GM21723 (cell line): Measurements from ENCODE around the gene SMIM1.
"Not testable (repeated sequence)": the region's sequence is repeated elsewhere in the genome, so short reads cannot be mapped to it uniquely, and the experiment has no call there.

Source experiments
- ATAC-seq: cut with Tn5 transposase; IDR thresholded peaks from one replicate; pipeline ENCODE4 v1.9.1; 2021; ENCODE audit warnings: mild to moderate bottlenecking, moderate library complexity; ENCODE audit not compliant: unreplicated experiment

The SMIM1 gene, protein sequence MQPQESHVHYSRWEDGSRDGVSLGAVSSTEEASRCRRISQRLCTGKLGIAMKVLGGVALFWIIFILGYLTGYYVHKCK

DNA sequence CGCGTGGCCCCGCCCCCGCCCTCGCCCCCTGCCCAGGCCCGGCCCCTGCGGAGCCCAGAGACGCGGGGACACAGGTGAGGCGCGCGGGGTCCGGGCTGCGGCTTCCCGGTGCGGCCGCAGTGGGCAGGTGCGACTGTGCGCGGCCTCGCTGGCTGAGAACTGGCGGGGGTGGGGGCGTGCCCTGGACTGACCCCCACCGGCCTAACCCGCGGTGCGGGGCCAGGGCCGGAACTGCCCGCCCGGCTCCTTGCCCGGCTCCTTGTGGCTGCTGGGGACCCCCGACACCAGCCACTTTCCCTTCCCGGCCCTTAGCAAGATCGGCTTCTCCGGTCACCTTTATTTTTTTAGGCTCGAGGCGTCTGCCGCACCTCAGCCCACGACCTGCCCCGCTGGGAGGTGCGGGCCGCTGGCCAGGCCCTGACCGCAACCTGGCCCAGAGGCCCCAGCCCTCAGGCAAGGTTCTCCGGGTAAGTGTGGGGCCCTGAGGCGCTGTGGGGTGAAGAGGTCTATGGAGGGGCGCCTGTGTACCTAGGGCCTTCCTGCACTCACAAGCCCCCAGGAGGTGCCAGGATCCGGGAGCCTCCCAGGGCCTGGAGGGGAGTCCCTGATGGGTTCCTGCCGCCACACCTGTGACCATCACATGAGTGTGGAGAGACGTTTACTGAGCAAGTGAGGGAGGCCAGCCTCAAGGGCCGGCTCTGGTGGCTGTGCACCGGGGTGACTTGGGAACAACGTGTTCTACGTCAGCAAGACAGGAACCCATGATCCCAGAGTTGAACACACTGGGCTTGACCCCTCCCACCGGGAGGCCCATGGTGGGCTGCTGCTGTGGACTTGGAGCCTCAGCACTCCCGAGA lies at the start of gene SMIM1:
Gene SMIM1 (plus strand): TSS at position 35 of the 857 bp plus-strand sequence. CDS start 2,625 bp downstream, outside the sequence.
- peak; percentile 25 for ATAC-seq

DNA sequence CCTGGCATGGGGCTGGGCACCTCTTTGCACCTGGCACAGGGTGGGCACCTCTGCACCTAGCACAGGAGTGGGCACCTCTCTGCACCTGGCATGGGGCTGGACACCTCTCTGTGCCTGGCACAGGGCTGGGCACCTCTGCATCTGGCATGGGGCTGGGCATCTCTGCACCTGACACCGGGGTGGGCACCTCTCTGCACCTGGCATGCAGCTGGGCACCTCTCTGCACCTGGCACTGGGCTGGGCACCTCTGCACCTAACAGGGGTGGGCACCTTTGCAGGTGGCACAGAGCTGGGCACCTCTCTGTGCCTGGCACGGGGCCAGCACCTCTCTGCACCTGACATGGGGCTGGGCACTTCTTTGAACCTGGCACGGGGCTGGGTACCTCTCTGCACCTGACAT lies 49.7 kb upstream of the SMIM1 start:
- no peak for ATAC-seq

DNA sequence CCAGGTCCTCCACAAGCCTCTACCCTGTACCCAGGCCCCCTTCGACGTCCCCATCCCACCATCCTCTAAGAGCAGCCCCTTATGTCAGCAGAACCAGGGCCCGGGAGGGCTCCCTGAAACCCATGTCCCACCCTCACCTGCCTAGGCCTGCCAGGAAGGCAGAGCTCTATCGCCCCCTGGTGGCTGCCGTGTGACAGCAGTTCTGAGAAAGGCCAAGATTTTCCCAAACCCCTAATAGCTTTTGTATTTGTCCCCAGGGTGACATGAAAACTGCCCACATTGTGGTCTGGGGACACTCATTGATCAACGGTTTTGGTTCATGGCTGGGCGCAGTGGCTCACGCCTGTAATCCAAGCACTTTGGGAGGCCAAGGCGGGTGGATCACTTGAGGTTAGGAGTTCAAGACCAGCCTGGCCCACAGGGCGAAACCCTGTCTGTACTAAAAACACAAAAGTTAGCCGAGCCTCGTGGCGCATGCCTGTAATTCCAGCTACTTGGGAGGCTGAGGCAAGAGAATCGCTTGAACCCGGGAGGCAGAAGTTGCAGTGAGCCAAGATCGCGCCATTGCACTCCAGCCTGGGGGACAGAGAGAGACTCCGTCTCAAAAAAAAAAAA lies 48.0 kb upstream of the SMIM1 start:
- not testable (repeated sequence) for ATAC-seq

DNA sequence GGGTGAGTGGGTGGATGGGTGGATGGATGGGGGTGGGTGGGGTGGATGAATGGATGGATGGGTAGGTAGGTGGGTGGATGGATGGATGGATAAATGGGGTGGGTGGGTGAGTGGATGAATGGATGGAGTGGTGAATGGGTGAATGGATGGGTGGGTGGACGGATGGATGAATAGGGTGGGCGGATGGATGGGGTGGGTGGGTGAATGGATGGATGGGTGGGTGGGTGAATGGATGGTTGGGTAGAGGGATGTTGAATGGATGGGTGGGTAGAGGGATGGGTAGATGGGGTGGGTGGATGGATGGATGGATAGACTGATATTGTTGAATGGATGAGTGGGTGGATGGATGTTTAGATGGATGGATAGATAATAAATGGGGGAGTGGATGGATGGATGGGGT lies 47.2 kb upstream of the SMIM1 start:
- no peak for ATAC-seq

DNA sequence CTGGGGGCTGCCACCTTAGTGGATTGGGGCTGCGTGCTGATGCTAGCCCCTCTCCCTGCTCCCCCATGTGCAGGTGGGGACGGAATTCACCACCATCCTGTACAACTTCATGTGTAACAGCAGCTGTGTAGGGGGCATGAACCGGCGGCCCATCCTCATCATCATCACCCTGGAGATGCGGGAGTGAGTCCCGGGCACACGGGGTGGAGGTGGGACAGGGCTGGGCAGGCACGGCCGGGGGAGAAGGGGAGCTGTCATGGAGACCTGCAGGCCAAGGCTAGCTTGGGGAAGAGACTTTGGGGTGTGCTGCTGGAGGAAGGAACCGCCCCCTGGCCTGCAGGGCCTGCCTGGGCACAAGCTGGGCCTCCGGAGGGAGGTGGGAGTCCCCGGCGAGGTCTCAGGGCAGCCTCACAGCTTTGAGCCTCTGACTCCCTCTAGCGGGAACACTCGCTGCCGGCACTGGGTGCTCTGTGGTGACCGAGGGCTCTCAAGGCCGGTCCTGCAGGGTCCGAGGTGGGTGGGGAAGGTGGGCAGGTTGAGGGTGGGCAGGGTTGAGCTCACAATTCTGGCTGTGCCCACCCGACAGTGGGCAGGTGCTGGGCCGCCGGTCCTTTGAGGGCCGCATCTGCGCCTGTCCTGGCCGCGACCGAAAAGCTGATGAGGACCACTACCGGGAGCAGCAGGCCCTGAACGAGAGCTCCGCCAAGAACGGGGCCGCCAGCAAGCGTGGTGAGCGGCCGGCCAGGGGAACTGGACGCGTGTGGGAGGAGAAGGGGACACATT lies 45.3 kb upstream of the SMIM1 start:
- ATAC-seq = no peak

DNA sequence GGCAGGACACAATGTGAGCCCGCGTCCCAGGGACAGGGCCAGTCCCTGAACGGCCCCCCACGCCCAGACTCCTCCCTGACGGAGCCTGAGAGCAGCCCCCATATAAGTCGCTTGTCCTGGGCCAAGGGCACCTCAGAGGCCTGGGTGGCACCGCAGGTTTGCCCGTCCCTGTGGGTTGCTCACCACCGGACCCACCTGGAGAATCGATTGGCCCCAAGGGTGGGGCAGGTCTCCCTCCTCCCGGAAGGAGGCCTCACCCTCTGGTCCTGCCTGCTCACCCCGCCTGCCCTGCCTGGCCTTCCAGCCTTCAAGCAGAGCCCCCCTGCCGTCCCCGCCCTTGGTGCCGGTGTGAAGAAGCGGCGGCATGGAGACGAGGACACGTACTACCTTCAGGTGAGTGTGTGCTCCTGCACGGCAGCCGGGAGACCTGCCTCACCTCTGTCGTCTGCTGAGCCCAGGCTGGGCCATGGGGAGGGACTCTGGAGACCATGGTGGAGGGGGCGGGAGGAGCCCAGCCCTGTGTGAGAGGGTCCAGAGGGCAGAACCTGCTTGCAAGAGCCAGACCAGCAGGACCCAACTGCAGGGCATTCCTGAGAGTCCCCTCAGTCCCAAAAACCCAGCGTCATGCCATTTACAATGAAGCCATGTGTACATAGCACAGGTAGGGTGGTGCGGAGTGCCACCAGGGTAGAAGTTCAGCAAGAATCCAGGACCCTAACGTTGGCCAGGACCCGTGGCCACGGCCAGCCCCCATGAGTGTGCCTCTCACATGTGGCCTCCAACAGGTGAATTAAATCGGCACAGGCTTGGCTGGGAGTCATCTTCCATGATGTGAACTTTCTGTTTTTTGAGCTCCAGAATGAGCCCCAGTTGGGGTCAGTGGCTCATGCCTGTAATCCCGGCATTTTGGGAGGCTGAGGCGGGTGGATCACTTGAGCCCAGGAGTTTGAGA lies 44.4 kb upstream of the SMIM1 start:
- no peak for ATAC-seq

DNA sequence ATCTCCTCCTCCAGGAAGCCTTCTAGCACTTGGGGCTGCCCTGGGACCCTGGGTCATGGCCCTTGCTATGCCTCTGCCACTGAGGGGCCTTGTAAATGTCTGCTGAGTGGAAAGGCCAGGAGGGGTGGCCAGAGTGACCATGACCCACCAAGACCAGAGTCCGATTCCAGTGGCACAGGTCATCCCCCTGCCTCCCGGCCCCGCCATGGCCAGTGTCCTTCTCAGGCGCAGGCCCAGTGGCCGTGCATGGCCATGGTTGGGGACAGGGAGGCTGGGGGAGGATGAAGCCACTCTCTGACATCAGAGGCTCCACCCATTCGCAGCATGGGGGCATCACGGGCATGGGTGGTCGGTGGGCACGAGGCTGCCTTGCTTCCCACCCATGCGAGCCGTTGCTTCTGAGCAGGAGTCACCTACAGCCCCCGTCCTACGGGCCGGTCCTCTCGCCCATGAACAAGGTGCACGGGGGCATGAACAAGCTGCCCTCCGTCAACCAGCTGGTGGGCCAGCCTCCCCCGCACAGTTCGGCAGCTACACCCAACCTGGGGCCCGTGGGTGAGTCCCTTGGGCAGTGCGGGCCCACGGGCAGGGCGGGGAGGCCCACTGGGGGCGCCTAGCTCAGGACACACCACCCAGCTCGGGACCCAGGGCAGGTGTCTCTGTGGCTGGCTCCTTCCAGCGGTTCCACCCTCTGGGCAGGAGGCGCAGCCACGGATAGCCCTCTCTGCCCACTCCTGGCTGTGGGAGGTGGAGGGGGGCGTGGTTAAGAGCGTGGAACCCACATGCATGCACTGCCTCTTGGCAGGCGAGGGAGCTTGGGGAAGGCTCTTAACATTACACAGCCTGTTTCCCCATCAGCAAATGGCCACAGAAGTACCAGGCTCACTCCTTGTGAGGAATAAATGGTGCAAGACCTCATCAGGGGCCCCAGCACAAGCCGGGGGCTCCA lies 42.7 kb upstream of the SMIM1 start:
- ATAC-seq = no peak

DNA sequence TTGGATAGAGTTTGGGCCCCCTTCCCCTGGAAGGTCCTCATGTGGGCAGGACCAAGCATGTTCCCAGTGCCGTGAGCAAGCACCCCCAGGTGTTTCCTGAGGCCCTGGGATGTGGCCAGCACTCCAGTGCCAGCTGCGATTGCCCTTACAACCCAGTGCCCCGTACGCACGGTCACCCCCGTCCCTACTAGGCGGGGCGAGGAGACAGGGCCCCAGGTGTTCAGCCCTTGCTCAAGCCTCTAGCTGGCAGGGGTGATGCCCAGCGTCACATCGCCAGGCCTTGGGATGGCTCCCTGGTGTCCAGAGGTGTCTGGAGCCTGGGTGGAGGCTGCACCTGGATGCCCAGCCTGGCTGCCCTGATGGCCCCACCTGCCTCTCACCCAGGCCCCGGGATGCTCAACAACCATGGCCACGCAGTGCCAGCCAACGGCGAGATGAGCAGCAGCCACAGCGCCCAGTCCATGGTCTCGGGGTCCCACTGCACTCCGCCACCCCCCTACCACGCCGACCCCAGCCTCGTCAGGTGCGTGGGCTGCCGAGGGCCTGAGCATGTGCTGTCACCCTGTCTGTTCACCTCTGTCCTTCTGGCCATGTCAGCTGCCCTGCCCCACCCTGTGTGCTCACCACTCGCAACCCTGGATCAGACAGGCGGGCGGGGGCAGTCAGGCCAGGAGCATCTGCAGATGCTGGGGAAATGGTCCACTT lies 41.9 kb upstream of the SMIM1 start:
- no peak for ATAC-seq

DNA sequence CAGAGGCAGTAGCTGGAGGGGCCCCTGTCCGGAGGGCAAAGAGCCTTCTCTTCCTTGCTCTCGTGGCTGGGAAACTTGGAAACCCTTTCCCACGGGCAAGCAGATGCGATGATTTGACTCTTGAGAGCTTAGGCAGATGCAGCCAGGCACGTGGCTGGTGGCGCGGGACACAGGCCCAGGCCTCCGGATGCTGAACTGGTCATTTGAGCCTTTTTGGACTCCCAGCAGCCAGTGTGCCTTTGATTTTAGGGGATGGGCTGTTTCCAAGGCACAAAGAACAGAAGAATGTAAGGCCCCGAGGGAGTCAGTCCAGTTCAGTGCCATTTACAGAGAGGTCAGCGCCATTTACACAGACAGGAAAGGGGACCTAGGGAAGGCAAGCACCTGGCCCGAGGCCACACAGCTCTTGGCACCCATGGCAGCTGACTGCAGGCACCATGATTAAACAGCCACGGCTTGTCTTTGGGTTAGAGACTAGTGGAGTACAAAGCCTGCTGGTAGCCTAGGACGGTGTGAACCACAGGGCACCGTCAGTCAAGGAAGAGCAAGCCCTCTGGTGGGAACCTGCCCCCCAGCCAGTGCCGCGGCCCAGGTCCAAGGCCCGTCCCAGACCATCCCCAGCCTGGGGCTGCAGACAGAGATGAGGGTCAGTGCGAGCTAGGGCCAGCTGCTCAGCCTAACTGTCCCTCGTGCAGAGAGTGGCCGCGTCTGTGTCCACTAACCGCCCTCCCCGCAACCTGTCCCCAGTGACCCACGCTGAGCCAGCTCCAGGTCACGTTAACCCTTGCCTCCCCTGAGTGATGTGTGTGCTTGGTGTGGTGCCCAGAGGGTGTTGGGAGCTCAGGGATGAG lies 40.7 kb upstream of the SMIM1 start:
- no peak for ATAC-seq

DNA sequence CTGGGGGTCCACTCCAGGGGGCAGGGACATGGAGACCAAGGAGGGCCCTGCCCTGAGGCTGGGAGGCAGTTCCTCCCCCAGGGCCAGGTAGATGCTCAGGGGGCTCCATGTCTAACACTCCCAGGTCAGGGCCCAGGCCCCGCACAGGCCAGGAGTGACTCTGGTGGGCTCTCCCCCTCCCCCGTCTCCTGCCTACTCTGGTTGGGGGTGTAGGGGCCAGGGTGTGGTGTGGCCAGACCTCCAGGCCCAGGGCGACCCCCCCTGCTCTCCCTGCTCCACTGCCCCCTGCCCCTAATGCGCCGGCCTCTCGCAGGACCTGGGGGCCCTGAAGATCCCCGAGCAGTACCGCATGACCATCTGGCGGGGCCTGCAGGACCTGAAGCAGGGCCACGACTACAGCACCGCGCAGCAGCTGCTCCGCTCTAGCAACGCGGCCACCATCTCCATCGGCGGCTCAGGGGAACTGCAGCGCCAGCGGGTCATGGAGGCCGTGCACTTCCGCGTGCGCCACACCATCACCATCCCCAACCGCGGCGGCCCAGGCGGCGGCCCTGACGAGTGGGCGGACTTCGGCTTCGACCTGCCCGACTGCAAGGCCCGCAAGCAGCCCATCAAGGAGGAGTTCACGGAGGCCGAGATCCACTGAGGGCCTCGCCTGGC lies 40.0 kb upstream of the SMIM1 start:
- no peak for ATAC-seq

DNA sequence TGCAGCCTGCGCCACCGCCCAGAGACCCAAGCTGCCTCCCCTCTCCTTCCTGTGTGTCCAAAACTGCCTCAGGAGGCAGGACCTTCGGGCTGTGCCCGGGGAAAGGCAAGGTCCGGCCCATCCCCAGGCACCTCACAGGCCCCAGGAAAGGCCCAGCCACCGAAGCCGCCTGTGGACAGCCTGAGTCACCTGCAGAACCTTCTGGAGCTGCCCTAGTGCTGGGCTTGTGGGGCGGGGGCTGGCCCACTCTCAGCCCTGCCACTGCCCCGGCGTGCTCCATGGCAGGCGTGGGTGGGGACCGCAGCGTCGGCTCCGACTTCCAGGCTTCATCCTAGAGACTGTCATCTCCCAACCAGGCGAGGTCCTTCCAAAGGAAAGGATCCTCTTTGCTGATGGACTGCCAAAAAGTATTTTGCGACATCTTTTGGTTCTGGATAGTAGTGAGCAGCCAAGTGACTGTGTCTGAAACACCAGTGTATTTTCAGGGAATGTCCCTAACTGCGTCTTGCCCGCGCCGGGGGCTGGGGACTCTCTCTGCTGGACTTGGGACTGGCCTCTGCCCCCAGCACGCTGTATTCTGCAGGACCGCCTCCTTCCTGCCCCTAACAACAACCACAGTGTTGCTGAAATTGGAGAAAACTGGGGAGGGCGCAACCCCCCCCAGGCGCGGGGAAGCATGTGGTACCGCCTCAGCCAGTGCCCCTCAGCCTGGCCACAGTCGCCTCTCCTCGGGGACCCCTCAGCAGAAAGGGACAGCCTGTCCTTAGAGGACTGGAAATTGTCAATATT lies 39.3 kb upstream of the SMIM1 start:
- no peak for ATAC-seq

DNA sequence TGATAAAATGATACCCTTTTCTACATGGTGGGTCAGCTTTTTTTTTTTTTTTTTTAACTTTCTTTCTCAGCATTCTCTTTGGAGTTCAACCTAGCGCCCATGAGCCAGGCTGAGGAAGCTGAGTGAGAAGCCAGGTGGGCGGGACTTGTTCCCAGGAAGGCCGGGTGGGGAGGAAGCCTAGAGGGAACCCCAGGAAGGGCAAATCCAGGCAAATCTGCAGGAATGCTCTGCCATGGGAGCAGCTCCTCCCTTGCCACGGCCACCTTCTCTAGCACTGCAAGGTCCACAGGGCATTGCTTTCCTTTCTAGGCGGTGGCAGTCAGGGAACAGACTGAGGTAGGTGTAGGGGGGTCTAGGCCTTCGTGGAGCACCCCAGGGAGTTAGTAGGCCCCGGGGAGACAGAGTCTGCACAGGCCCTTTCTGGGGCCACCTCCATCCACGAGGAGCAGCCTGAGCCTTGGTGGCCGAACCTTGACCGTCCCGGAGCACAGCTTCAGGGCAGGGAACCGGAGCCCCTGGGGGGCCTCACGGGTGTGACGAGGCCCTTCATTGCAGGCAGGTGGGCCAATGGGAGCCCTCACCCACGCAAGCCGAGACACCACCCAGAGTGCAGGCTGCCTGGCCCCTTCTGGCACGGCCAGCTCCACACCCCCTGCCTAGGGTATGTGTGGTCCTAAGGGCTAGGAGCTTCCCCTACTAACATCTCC lies 38.5 kb upstream of the SMIM1 start:
- no peak for ATAC-seq

DNA sequence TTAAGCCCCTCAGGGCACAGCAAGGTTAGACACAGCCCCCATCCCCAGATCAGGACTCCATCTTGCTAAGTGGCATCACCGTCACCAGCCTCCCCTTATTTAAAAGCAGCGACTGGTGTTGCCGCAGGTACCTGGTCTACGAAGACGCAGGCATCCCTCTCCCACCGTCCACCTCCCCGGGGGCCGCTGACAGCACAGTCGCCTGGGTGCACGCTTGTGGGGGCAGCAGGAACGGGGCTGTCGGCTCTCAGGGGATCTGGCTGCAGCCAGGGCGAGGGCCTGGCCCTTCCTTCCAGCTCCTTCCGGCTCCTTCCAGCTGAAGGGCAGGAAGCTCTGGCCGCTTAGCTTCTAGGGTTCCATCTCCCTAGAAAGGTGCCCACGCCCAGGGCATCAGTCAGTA lies 37.9 kb upstream of the SMIM1 start:
- no peak for ATAC-seq

DNA sequence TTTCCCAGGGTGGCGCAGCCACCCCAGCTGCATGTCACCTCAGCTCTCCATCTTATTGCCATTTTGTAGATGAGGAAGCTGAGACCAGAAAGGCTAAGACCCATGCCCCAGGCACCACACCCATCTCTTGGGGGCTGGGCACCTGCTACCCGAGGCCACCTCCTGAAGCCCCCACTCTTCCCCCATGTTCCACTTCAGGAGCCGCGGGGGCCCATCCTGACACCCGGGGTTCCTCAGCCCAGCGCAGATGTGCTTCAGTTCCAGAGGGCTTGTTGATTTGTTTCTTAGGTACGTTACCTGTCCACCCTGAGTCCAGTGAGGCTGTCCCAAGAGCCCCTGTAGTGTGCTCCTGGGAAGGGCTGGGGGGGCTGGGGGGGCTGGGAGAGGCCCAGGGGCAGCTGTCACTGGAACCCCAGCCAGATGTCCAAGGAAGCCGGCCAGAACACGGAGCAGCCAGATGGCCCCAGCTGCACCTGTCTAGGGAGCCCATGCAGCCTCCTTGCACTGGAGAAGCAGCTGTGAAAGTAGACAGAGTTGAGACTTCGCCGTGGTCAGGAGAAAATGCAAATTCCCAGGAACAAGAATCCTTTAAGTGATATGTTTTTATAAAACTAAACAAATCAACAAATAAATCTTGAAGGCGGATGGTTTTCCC lies 37.4 kb upstream of the SMIM1 start:
- no peak for ATAC-seq

DNA sequence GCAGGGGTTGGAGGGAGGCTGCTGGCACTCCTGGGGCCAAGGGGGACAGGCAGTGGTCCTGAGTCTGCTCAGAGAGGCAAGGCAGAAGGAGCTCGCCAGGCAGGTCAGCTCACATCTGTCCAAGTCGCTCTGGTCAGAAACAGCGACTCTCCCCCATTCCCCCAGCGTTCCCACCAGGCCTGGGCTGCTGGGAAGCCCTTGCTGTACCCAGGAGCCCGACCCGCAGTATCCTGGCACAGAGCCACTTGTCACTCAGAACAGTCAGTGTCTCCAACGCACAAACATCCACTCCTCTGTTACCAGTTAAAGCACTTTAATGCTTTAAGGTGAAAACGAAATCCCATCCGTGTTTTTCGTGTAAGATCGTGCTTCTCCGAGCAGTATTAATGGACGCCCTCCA lies 36.9 kb upstream of the SMIM1 start:
- ATAC-seq = no peak
